Left lung (tissue), 10 donors: ENCODE results near the gene MANBA. TPM values are rescaled to one million over a fixed set of nuclear protein-coding genes. Genes with fewer than 3 reads are reported as not detected.

Source experiments
- ATAC-seq: fragments of 200-7000 bp; cut with Tn5 transposase; one replicate; pipeline ENCODE4 v1.9.1; 2020; ENCODE audit warnings: moderate library complexity
- DNase-seq, 4 donors: peaks; one replicate each; pipeline ENCODE4 v3.0.0-alpha.2; 2013 to 2020
- H3K27ac ChIP-seq, 2 donors: fragments of 200-600 bp; sonication (generic) in 1 of 2; one replicate each; pipeline versions ENCODE4 v1.5.0 to v1.8.0; 2020 to 2021
- H3K27me3 ChIP-seq, 2 donors: fragments of 200-600 bp; sonication (generic) in 1 of 2; one replicate each; pipeline versions ENCODE4 v1.5.0 to v1.8.0; 2020 to 2021
- H3K36me3 ChIP-seq, 2 donors: fragments of 200-600 bp; sonication (generic) in 1 of 2; one replicate each; pipeline versions ENCODE4 v1.5.0 to v1.8.0; 2020 to 2021
- H3K4me1 ChIP-seq, 2 donors: fragments of 200-600 bp; one replicate each; pipeline ENCODE4 v1.8.0; 2021
- H3K4me3 ChIP-seq, 2 donors: fragments of 200-600 bp; sonication (generic) in 1 of 2; one replicate each; pipeline versions ENCODE4 v1.5.0 to v1.8.0; 2020 to 2021; ENCODE audit warnings: mild to moderate bottlenecking in 1 of 2
- H3K9me3 ChIP-seq, 2 donors: fragments of 200-600 bp; sonication (generic) in 1 of 2; one replicate each; pipeline versions ENCODE4 v1.5.0 to v1.8.0; 2020 to 2021
- intact Hi-C, 2 donors: fragments of 100-400 bp; cut with DNase I; formaldehyde crosslinking; loops; one replicate each; pipeline versions ENCODE4 v1.11.2 to v1.14.2; 2022
- polyA plus RNA-seq, 6 donors: library from polyadenylated mRNA; unstranded; fragments of 120-200 nt; gene quantifications; one replicate each; pipeline ENCODE4 v1.2.1, GENCODE V29; 2013; ENCODE audit not compliant: insufficient read length in 6 of 6
- total RNA-seq, 2 donors: library from RNA; stranded (reverse); fragmentation: NEBNext Ultra II Directional; extraction: Animal tissue kit (Norgen Biotek cat#: 25700); gene quantifications; one replicate each; pipeline ENCODE4 v1.2.1, GENCODE V29; 2021
- TF ChIP-seq, protein P1 (sequence below), 2 donors: fragments of 200-600 bp; sonication (generic) in 1 of 2; IDR thresholded peaks; one replicate each; pipeline versions ENCODE4 v1.5.0 to v1.8.0; 2021; ENCODE audit warnings: antibody characterized with exemption in 2 of 2
- donor health status: DM: no; HTN: yes; CAD: no.
- donor health status: DM: no; HTN: no; CAD: no.

Gene MANBA
- total and polyA plus RNA-seq, 8 donors = 31.3 to 57.0 (median 36.4) TPM

DNA sequence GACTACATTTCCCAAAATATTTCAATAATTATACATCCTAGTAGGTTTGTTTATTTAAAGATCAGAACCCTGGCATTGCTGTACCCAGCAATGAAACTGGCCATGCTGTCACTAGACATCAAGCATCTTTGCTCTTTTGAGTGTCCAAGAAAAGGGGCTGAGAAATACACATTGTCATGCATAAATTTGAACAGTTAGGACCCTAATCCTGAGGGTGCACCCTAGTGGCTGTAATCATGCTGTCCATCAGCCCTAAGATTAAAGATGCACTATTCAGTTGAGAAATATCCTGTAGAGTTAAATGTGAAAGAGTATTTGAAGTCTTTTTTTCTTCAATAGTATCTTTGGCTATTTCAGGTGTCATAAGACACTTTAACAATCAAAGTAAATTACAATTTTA lies 150.8 kb downstream of the MANBA start:
- no peak for ATAC-seq
- Histone ChIP-seq H3K36me3 (peaks cover 0 to 98% of the 10 kb centered on the region in 2 donors), H3K9me3 (no peaks in the 10 kb centered on the region), H3K4me3 (no peak overlapping the region), H3K27ac (no peak overlapping the region), H3K27me3 (no peaks in the 10 kb centered on the region), H3K4me1 (peaks cover 10 to 18% of the 10 kb centered on the region in 2 donors)
- intact Hi-C loops = no loop called here
- TF ChIP-seq, protein P1, sequence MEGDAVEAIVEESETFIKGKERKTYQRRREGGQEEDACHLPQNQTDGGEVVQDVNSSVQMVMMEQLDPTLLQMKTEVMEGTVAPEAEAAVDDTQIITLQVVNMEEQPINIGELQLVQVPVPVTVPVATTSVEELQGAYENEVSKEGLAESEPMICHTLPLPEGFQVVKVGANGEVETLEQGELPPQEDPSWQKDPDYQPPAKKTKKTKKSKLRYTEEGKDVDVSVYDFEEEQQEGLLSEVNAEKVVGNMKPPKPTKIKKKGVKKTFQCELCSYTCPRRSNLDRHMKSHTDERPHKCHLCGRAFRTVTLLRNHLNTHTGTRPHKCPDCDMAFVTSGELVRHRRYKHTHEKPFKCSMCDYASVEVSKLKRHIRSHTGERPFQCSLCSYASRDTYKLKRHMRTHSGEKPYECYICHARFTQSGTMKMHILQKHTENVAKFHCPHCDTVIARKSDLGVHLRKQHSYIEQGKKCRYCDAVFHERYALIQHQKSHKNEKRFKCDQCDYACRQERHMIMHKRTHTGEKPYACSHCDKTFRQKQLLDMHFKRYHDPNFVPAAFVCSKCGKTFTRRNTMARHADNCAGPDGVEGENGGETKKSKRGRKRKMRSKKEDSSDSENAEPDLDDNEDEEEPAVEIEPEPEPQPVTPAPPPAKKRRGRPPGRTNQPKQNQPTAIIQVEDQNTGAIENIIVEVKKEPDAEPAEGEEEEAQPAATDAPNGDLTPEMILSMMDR (IDR thresholded peaks at IDR 0.05) = no peak
- no peak for DNase-seq

- H3K4me3 ChIP-seq = no peak overlapping the region
- H3K9me3 ChIP-seq = no peaks in the 10 kb centered on the region
- H3K27ac ChIP-seq = no peak overlapping the region
- intact Hi-C loops = no loop called here
- H3K36me3 ChIP-seq = peaks cover 0 to 98% of the 10 kb centered on the region in 2 donors
- no peaks in the 10 kb centered on the region for H3K27me3 ChIP-seq
- DNase-seq (no peak), ATAC-seq (peak; percentile 21)
- TF ChIP-seq, protein P1 (IDR thresholded peaks at IDR 0.05) = no peak
- peaks cover 10 to 15% of the 10 kb centered on the region in 2 donors for H3K4me1 ChIP-seq
Measured at GRCh38 chr4:102608190-102608589, 152.6 kb downstream of the MANBA start.

DNA sequence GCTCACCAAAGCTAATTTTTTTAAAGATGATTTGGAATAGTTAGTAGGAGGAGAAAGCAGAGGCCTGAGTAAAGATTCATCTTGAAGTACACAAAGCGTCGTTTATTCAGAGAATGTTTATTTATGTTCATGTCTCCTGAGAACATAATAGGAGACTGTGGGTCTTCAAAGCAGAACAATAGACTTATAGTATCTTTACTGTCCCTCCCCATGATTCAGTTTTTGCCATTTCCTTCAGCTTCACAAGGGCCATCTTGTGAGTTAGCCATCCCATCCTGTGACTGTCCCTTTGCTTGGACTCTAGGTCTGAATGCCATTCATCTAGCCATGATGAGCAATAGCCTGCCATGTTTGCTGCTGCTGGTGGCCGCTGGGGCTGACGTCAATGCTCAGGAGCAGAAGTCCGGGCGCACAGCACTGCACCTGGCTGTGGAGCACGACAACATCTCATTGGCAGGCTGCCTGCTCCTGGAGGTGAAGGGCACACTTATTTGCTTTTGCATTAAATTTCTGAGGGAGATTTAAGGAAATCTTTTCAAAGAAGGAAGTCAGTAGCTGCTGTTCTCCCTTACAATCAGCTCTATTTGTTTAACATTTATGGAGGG lies 153.8 kb downstream of the MANBA start:
- H3K36me3 ChIP-seq = peaks cover 0 to 98% of the 10 kb centered on the region in 2 donors
- H3K9me3 ChIP-seq = no peaks in the 10 kb centered on the region
- no peak overlapping the region for H3K4me3 ChIP-seq
- DNase-seq = peak in 3 of 4 donors; percentile 54 to 70 (median 68)
- H3K27ac ChIP-seq = no peak overlapping the region
- TF ChIP-seq, protein P1 (IDR thresholded peaks at IDR 0.05) = no peak
- peaks cover 0 to 3% of the 10 kb centered on the region in 2 donors for H3K4me1 ChIP-seq
- peak; percentile 87 for ATAC-seq
- no peaks in the 10 kb centered on the region for H3K27me3 ChIP-seq
- intact Hi-C loops = no loop called here

GRCh38 chr4:102606261-102606660 lies 154.5 kb downstream of the MANBA start:
- intact Hi-C loops = no loop called here

DNA sequence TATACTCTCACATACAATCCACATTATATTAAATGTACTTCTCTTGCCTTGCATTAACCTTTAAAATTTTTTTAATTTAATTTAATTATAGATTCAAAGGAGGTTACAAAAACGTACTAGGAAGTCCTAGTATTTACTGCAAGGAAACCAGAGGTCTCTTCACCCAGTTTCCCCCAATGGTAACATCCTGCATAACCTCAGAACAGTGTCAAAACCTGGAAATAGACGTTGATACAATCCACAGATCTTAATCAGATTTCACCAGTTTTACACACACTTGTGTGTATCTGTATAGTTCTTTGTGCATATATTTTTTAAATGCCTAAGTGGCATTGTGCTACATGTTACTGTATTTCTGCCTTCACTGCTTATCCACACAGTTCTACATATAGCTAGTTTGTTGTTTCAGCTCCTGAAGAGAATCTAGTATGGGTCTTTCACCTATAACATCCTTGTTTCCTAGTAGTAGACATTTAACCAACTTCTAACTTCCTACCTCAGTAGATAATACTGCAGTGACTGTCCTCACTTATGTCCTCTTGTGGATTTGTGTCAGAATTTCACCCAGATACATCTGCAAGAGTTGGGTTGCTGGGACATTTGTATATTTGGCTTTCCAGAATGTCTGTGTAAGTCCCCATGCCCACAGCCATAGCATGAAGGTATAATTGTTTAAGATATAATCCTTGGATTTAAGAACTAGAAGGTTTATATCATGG lies 156.4 kb downstream of the MANBA start:
- Histone ChIP-seq H3K4me3 (no peak overlapping the region), H3K4me1 (no peaks in the 10 kb centered on the region), H3K9me3 (no peaks in the 10 kb centered on the region), H3K36me3 (peaks cover 0 to 98% of the 10 kb centered on the region in 2 donors), H3K27ac (no peak overlapping the region), H3K27me3 (no peaks in the 10 kb centered on the region)
- no peak for ATAC-seq
- no peak for DNase-seq
- intact Hi-C loops = no loop called here
- TF ChIP-seq, protein P1 (IDR thresholded peaks at IDR 0.05) = no peak

More at GRCh38 chr4:102606261-102606660, 154.5 kb downstream of the MANBA start:
- no peaks in the 10 kb centered on the region for H3K27me3 ChIP-seq
- ATAC-seq (no peak), DNase-seq (no peak)
- TF ChIP-seq, protein P1 (IDR thresholded peaks at IDR 0.05) = no peak
- H3K4me3 ChIP-seq = no peak overlapping the region
- H3K9me3 ChIP-seq = no peaks in the 10 kb centered on the region
- peaks cover 0 to 98% of the 10 kb centered on the region in 2 donors for H3K36me3 ChIP-seq
- H3K4me1 ChIP-seq = no peaks in the 10 kb centered on the region
- no peak overlapping the region for H3K27ac ChIP-seq
